ENCODE data around the gene PDE8A. TPM values are rescaled to one million over a fixed set of nuclear protein-coding genes. Genes with fewer than 3 reads are reported as not detected.

The PDE8A gene
- total RNA-seq, 1 donor from 2014 or later = 71.4 TPM

GRCh38 chr15:85049805-85050204 lies 68.1 kb downstream of the PDE8A start:
- no peak for DNase-seq (ENCODE audit: low spot score)
- intact Hi-C loops (cut with DNase I) = no loop called here
- ATAC-seq = no peak

- no peak for ATAC-seq
- no peak for DNase-seq (ENCODE audit: low spot score)
- intact Hi-C loops (cut with DNase I) = no loop called here
Measured at GRCh38 chr15:85059734-85060133, 78.1 kb downstream of the PDE8A start.

DNA sequence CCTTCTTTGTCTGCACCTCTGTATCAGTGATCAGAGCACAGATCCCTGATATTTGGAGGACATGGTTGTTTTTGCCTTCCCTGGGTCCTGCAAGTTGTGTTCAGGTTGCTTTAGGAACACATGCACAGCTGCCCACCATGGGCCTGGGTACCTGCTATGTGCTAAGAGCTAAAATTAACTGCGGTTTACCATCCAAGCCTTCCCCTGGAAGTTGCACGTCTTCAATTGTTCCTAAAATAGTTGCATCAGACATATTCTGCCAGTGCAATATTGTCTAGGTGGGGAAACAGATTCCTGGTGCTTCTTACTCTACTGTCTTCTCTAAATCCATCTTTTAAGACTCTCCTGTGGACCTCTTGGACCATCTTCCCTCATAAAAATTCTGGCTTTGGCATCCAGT lies 80.9 kb downstream of the PDE8A start:
- intact Hi-C loops (cut with DNase I) = no loop called here
- DNase-seq (ENCODE audit: low spot score) (no peak), ATAC-seq (no peak)

DNA sequence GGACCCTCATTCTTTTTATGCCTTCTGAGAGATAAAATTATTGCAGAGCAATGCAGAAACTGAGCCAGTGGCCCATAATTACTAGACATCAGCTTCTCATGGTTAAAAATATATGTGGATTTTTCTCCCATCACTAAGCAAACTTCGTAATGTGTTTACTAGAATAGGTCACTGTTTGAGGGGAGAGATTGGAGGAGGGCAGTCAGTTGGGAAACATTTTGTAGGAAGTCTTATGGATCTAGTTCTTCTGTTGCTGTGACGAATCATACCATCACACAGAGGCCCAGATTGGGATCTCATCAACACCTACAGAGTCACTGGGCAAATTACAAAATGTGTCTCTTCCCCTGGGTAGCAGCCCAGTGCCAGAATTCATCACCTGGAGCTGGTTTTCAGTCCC lies 81.4 kb downstream of the PDE8A start:
- ATAC-seq (no peak), DNase-seq (ENCODE audit: low spot score) (no peak)
- intact Hi-C loops (cut with DNase I) = no loop called here

GRCh38 chr15:85063522-85064079 lies 81.9 kb downstream of the PDE8A start:
- ATAC-seq = no peak
- intact Hi-C loops (cut with DNase I) = no loop called here

GRCh38 chr15:85064710-85065109 lies 83.1 kb downstream of the PDE8A start:
- intact Hi-C loops (cut with DNase I) = no loop called here
- DNase-seq (ENCODE audit: low spot score) = no peak
- no peak for ATAC-seq

More at GRCh38 chr15:85063522-85064079, 81.9 kb downstream of the PDE8A start:
- DNase-seq (ENCODE audit: low spot score) = no peak

DNA sequence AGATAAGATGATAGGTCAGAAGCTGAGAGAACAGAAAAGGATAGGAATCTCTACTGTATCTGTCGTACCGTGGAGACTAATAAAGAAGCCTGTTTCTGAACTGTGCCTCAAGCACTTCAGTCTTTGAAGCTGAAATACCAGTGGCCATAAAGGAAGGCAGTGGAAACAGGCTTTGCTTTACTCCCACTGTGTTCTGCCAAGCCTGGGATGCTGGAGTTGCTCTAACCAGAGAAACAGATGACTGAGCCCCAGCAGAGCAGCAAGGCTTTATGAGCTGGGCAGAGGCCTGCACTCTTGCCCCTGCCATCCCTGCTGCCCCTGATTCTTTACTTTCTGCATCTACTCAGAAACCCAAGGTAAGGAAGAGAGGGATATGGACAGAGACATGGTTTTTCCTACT lies 89.4 kb downstream of the PDE8A start:
- DNase-seq (ENCODE audit: low spot score) (no peak), ATAC-seq (no peak)

GRCh38 chr15:85071504-85071903 lies 89.8 kb downstream of the PDE8A start:
- DNase-seq (ENCODE audit: low spot score) (no peak), ATAC-seq (no peak)
- intact Hi-C loops (cut with DNase I) = no loop called here

More for the DNA sequence above, 89.4 kb downstream of the PDE8A start:
- intact Hi-C loops (cut with DNase I) = no loop called here

DNA sequence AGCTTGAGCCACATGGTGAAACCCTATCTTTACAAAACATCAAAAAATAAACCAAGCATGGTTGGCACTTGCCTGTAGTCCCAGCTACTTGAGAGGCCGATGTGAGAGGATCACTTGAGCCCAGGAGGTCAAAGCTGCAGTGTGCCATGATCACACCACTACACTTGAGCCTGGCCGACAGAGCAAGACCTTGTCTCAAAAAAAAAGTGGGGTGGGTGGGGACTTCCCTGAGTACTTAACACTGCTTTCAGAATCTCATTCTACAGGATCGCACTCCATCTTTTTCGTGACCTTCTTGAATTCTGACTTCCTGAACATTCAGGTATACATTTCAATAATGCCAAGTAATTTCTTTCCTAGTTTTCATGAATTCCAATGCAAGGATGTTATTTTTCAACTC lies 91.3 kb downstream of the PDE8A start:
- intact Hi-C loops (cut with DNase I) = no loop called here
- DNase-seq (ENCODE audit: low spot score) (no peak), ATAC-seq (no peak)

DNA sequence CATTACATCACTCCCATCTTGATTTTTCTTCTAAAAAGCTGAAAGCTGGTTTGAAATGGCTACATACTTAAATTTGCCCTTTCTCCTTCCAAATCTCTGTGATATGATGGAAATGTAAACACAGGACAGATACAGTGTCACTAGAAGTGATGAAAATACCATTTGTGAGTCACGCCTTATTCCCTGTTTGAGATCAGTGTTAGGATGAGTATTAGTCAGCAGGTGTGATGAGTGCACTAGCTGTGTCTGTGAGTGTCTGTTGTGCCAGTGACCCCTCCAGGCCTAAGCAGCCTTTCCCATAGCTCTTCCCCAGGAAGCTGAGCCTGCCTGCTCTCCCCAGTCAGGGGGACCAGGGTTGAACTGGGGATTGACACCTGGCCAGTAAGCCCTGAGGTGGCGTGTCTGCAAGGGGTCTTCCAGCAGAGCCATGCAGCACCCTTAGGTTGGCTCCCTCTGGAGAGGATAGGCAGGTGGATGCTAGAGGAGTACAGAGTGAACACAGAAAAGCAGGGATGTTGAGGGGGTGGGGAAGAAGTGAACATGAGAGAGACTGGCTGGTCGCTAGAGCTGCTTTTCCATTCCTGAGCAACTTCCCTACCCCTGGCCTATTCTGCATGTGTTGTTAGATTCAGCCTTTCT lies 92.0 kb downstream of the PDE8A start:
- ATAC-seq (no peak), DNase-seq (ENCODE audit: low spot score) (no peak)
- intact Hi-C loops (cut with DNase I) = no loop called here

DNA sequence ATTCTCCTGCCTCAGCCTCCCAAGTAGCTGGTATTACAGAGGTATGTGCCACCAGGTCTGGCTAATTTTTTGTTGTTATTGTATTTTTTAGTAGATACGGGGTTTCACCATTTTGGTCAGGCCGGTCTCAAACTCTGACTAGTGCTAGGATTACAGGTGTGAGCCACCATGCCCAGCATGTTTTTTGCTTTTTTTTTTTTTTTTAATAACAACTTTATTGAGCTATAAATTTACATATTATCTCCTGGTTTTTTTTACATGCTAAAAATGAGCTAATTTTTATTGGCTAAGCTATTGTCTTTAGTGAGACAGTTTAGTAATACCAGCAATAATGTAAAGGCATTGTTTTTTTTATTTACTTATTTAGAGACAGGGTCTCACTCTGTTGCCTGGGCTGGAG lies 105.2 kb downstream of the PDE8A start:
- ATAC-seq (no peak), DNase-seq (ENCODE audit: low spot score) (no peak)
- intact Hi-C loops (cut with DNase I) = no loop called here

DNA sequence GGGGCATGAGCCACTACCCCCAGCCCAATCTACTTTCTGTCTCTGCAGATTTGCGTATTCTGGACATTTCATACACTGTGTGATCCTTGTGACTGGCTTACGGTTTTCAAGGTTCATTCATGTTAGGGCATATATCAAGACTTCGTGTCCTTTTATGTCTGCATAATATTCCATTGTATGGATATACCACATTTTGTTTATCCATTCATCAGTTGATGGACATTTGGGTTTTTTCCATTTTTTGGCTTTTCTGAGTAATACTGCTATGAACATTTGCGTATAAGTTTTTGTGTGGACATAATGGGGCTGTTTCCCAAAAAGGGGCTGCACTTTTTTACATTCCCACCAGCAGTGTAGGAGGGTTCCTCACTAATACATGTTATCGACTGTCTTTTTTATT lies 106.6 kb downstream of the PDE8A start:
- no peak for ATAC-seq
- DNase-seq (ENCODE audit: low spot score) = no peak
- intact Hi-C loops (cut with DNase I) = no loop called here

DNA sequence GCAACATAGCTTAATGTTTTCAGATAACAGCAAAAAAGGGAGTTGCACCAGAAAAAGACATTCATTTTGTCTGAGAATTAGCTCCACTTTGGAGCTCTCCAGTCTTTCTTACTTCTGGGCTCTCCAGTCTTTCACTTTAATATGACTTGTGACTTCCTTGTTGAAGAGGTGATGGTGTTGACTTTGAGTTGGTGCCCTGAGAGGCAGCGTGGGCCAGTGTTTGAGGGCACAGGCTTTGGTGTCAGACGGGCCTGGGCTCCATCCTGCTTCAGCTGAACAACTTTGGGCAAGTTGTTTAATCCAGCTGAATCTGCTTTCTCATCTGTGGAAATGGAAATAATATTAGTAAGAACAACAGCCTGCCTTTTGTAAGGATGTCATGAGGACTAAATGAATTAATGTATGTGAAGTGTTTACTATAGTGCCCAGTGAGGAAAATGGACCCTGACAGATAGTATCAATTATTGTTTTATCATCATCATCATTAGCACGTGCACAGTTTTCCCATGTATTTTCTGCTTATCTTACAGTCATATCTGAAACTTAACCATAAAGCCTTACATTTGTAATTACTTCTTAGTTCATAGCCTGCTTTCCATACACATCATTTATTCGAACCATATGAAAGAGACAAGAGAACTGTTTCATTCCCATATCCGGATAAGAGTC lies 108.4 kb downstream of the PDE8A start:
- intact Hi-C loops (cut with DNase I) = no loop called here
- no peak for DNase-seq (ENCODE audit: low spot score)
- ATAC-seq = no peak

DNA sequence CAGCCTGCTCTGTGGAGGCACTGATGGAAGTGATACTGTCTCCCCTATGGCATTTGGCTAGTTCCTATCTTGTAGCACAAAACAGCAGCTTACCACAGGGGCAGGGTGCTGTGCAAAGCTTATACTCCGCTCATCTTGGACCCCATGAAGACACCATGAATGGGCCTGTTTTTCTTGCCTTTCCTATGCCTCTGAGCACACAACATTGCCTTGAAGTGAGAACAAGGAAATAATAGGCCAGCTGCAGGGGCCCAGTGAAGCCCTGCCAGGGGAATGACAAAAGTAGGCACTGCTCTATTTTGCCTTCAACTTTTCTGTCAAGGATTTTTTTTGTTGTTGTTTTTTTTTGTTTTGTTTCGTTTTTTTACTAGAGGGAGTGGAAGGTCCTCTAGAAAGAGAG lies 110.3 kb downstream of the PDE8A start:
- no peak for ATAC-seq
- DNase-seq (ENCODE audit: low spot score) = no peak
- intact Hi-C loops (cut with DNase I) = no loop called here

GRCh38 chr15:85094685-85095084 lies 113.0 kb downstream of the PDE8A start:
- no peak for DNase-seq (ENCODE audit: low spot score)
- ATAC-seq = no peak
- intact Hi-C loops (cut with DNase I) = no loop called here

DNA sequence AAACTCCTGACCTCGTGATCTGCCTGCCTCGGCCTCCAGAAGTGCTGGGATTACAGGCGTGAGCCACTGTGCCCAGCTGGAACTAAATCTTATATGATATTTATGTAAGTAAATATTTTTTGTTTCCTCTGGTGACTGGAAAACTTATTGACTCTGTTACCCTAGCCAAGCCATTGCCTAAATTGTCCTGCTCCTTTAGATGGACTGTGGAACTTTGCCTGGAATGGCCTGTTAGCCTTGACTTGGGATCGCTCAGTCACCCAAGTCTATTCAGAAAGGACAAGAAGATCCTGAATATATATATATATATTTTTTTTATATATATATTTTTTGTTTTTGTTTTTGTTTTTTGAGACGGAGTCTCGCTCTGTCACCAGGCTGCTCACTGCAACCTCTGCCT lies 113.9 kb downstream of the PDE8A start:
- no peak for DNase-seq (ENCODE audit: low spot score)
- intact Hi-C loops (cut with DNase I) = no loop called here
- no peak for ATAC-seq

DNA sequence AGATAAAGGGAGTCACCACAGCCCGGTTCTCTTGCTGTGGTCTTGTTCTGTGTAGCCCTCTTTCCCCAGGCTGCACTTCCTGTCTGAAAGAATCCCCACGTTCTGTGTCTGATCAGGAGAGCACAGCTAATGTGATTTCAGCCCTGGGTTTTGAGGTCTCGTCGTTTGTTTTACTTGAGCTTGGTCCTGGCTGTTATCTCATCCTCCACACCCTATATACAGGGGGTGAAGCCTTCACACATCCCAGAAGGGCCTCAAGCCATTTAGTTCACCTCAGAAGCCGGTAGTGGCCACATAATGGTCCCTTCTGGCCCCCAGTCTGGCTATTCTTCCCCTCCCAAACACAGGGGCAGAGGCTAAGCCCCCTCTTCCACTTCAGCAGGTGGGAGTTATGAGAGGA lies 115.6 kb downstream of the PDE8A start:
- ATAC-seq = no peak
- DNase-seq (ENCODE audit: low spot score) = no peak
- intact Hi-C loops (cut with DNase I) = no loop called here

- no peak for DNase-seq (ENCODE audit: low spot score)
- ATAC-seq = no peak
- intact Hi-C loops (cut with DNase I) = no loop called here
Measured at GRCh38 chr15:85097725-85098124, 116.1 kb downstream of the PDE8A start.

DNA sequence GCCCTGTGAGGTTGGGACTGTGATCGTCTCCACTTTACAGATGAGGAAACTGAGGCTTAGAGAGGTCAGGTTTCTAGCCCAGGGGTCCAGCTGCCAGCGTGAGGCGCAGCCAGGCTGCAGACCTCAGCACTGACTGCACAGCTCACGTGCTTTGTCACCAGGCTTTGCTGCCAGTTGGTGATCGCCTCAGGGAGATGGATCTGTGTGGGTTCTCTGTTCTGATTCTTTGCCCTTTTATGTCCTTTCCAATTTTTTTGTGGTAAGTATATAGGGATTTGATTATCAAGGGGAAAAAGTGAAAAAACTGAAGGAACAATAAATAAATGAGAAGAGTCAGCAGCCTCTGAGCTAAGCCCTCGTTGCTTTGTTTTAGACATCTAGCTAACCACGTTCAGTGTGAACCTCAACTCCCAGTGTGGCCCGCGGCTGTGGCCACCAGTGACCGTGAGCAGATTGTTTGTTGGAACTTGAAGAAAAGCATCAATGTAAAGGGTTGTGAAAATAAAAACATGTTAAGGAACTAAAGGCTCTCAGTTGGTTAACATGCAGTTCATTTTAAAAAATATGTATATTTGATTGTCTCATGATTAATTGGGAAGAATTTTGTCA lies 117.6 kb downstream of the PDE8A start:
- DNase-seq (ENCODE audit: low spot score) = no peak
- intact Hi-C loops (cut with DNase I) = no loop called here
- ATAC-seq = no peak

GRCh38 chr15:85100186-85100937 lies 118.7 kb downstream of the PDE8A start:
- intact Hi-C loops (cut with DNase I) = no loop called here
- ATAC-seq (no peak), DNase-seq (ENCODE audit: low spot score) (no peak)

Data from sciatic nerve (tissue), 2 donors.